ENCODE data around the gene TUBB3.
"Not testable (repeated sequence)": the region's sequence is repeated elsewhere in the genome, so short reads cannot be mapped to it uniquely, and the experiment has no call there.

Gene TUBB3

DNA sequence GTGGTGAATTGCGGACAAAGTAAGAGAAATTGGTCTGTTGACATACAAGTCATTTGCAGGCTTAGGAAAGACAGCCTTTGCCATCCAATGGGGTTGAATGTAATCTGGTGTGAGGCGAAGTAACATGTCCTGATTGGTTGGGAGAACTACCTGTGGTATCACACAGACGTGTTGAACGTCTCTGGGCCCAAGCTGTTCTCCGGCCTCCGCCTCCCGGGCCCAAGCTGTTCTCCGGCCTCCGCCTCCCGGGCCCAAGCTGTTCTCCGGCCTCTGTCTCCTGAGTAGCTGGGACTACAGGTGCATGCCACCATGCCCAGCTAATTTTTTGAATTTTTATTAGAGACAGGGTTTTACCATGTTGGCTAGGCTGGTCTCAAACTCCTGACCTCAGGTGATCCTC lies 44.9 kb downstream of the TUBB3 start:
- DNase-seq: not testable (repeated sequence)

DNA sequence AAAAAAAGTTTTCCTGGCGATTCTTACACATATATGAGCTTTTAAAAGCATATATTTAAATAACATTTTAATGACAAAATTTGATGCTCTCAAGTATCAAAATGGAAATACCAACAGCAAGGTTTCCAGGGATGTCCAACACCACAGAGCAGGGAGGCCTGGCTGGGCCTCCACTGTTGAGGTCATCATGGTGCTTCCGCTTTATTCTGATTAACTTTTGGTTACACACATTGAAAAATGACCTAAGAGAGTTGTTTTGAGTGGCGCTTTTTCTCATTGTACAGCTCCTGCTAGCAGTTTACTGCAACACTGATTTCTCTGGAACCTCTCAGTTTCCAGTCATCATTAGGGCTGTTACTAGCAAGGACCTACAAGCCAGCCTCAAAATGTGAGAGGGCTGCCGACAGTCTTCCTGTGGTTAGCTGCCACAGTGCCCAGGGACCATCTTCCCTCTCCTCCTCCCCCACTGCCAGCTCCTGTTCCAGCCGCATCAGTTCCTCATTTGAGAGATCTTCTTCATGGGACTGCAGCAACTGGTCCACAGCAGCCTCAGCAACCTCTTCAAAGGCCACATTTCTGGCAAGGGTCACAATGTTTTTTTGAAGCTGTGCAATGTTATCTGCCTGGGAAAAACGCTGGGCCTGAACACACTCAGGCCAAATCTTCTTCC lies 46.7 kb downstream of the TUBB3 start:
- no peak for DNase-seq

DNA sequence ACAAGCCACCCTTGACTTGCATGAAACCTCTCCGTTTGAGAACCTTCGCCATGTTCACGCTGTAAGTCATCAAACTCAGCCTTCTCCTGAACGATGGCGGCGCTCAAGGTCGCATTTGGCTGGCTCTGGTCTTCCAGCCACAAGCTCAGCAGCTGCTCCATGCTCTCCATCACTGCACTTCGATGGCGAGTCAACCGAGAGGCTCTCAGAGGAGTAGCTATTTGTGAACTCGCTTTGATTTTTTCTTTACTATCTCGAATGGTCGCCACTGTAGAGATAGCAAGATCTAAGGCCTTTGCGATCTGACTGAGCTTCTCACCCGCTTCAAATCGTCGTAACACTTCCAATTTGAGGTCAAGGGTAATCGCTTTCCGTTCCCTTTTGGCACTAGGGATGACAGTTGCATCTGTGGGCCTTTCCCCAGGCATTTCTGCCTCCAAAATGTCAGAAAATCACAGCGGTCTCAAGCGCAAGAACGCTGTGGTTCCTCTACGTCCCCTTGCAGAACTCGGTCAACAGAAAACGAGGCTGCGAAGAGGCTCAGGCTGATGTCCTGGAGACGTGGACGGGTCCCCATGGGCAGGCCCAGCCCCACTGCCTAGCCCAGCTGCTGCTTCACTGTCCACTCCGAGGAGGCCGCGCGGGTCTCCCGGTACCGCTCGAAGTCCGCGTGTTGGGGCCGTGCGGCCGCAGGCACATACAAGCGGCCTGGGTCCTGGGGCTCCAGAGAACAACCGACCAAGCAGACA lies 48.5 kb downstream of the TUBB3 start:
- no peak for DNase-seq

DNA sequence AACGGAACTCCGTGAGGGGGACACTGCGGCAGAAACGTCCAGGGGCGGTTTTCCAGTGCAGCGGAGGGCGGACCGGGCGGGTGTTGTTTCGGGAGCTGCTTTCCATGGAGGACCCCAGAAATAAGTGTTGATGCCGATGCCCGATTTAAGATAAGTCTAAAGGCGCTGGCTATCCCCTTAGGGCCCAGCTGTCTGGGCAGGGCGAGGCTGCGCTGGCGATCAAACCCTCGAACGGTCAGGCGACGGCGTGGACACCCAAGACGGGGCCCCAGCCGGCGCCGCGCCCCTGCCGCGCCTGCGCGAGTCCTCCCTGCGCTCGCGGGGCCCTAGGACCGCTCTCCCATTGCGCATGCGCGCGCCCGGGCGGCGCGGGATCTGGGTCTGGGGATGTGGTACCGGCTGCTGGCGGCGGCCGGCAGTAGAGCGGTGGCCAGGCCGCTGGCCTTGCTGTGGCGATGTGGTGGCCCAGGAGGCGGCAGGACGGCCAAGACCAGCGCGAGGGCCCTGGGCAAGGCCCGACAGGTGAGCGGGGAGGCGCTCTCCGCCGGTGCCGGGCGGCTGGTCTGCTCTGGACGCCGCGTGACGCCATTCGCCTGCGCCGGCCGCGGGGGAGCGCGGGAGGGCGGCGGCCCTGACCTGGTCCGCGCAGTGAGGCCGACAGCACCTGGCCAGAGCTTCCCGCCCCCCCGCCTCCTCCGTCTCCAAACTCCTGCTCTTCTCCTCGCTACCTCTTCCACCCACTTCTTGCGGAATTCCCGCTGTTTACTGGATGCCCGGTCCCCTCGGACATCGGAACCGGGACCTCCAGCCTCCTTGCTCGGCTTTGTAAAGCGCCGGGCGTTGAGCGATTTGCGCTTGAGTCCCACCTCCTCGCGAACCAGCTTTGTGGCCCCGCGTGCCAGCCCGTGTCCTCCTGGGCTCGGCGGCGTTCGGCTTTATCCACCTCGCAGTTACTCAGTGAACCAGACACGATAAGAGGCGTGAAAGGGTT lies 49.4 kb downstream of the TUBB3 start:
- DNase-seq: peak; percentile 92

DNA sequence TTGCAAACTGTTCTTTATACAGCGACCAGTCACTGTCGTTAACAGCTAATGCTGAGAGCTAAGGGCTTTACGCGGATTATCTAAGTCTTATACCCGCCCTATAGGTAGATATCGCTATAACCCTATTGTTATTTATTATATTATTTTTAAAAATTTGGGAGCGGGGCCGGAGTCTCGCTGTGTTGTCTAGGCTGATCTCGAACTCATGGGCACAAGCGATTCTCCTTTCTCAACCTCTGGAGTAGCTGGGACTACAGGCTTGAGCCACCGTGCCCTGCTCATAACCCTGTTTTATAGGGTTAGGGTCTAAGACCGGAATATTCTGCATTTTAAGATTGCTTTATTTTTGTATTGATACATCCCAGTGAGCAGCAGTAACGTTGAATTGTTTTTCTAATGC lies 50.1 kb downstream of the TUBB3 start:
- DNase-seq: no peak

DNA sequence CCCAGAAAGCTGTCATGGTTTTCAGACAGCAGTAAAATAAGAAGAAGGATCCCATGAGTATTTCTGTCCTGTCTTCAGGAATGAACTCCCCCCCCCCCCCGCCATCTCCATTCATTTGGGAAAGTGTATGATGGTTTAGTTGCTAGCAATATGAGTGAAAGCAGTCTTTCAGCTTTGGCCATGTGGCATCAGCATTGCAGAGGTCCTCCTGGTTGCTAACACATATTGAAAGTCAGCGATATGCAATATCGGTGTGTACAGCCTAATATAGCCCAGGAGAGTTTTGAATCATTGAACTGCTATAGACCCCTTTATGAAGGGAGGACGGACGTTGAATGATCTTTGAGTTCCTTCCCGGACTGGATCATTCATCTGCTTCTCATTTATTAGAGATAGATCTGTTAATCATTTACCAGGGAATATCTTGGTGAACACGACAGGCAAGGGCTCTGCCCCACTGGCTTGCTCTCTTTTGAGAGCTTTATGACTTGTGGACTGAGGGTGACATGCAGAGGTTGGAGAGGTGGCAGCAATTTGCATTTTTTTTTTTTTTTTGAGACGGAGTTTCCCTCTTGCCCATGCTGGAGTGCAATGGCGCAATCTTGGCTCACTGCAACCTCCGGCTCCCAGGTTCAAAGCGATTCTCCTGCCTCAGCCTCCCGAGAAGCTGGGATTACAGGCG lies 50.7 kb downstream of the TUBB3 start:
- no peak for DNase-seq

DNA sequence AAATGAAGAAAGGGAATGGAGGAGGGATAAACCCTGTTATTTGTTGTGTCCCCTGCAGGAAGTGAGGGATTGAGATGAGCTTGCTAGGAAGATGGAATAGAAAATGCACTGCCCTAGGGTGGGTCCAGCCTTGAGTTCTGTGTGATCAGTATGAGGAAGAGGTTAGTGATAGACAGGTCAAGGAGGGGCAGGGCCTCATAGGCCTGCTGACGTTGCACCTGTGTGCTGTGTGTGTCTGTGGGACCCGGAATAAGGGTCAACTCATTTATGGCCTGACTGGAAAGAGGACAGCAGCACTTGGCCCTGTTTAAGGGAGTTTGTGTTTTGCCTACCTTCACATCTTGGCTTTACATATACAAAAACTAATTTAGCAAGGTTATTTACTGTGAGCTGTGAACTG lies 51.7 kb downstream of the TUBB3 start:
- DNase-seq: no peak

DNA sequence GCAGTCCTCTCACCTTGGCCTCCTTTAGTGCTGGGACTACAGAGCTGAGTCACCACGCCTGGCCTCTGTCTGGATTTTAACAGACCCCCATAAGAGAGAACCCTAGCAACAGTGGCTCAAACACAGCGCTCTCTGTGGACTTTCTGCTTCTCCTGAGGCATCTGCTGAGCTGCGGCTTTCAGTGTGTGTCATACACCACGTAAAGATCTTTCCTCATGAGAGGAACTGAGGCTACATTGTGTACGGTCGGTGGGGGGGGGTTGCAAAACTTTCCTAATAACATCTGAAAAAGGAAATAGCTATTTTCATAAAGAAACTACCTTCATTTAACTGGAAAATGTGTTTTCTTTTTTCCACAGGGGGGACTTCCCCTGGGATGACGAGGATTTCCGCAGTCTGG lies 58.3 kb downstream of the TUBB3 start:
- no peak for DNase-seq

DNA sequence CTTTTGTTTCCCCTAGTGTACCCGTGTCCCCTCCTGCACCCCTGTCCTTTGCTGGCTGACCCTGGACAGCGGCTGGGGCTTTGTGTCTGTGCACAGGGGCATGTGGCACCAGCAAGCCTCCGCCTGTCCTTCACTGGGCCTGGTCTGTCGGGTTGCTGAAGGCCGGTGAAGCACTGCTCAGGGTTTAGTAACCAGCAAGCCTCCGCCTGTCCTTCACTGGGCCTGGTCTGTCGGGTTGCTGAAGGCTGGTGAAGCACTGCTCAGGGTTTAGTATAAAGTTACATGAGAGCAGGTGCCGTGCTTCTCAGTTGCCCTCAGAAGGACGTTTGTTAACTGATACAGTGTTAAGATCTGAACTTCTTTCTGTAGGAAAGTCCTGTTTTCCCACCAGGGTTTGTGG lies 59.2 kb downstream of the TUBB3 start:
- DNase-seq: no peak

DNA sequence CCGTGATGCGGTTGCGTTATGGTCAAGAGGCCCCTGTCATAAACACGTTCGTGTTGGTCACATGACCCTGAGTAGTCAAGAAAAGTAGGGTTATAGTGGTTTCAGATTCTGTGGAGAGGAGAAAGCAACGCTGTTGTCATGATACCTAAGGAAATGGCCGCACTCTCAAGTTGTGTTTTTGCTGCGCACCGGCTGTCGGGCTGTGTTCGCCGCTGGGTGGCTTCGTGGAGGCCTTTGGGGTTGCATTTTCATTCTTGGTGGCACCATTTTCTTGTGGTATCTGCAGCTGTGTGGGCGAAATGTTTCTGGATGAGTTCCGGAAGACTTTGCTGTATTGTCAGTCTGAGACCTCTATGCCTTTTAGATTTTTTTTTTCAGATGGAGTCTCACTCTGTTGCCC lies 60.4 kb downstream of the TUBB3 start:
- DNase-seq: no peak

DNA sequence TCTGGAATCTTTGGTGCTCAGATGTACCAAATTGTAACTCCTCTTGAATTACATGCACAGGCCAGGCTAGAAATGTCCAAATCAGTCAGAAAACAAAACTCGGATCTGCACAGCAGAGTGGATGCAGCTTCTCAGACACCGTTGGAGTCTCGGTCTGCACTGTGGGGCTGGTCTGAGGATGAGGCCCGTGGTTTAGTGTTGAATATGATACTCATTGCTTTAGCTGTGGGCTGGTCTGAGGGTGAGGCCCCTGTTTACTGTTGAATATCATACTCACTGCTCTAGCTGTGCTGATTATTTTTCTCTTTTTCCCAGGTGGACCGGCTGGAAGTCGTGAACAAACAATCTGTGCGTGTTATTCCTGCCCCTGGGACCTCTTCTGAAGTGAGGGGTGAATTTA lies 61.1 kb downstream of the TUBB3 start:
- no peak for DNase-seq

DNA sequence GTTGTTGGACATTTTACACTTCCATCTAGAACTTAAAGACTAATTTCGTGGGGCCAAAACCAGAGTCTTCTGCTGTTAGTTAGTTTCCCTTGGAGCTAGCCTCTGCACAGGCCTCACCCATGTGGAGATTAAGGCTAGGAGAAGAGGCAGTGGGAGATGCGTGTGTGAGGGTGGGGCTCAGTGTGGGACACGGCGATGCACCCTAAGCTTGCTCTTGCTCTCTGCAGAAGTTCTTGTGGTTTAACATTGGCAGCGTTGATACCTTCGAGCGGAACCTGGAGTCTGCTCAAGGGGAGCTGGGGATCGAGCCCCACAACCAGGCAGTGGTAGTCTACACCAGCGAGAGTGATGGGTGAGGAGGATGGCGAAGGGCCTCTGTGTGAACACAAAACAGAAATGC lies 62.1 kb downstream of the TUBB3 start:
- DNase-seq: no peak

Measured in central memory CD4-positive, alpha-beta T cell (primary cell).